ENCODE results near the gene BACE2. TPM values are rescaled to one million over a fixed set of nuclear protein-coding genes. Genes with fewer than 3 reads are reported as not detected.
"Not testable (repeated sequence)": the region's sequence is repeated elsewhere in the genome, so short reads cannot be mapped to it uniquely, and the experiment has no call there.

BACE2 gene
- total and polyA plus RNA-seq, 7 donors, result 5.3 to 16.0 (median 7.2) TPM

- 68 to 76% (median 75%) methylated on average over 1 of the region's 1 CpG for WGBS, 3 donors
- no peak for TF ChIP-seq CTCF (IDR thresholded peaks at IDR 0.05)
- H3K36me3 ChIP-seq (ENCODE audit: insufficient read depth in 1 of 2, low read depth in 1 of 2), result no peaks in the 10 kb centered on the region
- peaks cover 14% of the 10 kb centered on the region for H3K9me3 ChIP-seq
- H3K27me3 ChIP-seq (ENCODE audit: insufficient read depth in 3 of 3, low read length in 2 of 3), result peaks cover 0 to 2% (median 0%) of the 10 kb centered on the region in 3 donors
- H3K27ac ChIP-seq, result no peak overlapping the region
- intact Hi-C loops (cut with DNase I), result no loop called here
- ATAC-seq, result no peak
- DNase-seq, result no peak
- H3K4me3 ChIP-seq, result no peak overlapping the region
- H3K4me1 ChIP-seq, result no peaks in the 10 kb centered on the region
These were observed 135.0 kb downstream of the BACE2 start for GRCh38 chr21:41302976-41303375.

GRCh38 chr21:41304068-41304720 lies 136.2 kb downstream of the BACE2 start:
- WGBS, 3 donors, result 94 to 95% (median 95%) methylated on average over 36 to 40 of the region's 40 CpGs
- no peak for ATAC-seq
- no peak for TF ChIP-seq CTCF (IDR thresholded peaks at IDR 0.05)

GRCh38 chr21:41307219-41307618 lies 139.3 kb downstream of the BACE2 start:
- Histone ChIP-seq H3K27me3 (ENCODE audit: insufficient read depth in 3 of 3, low read length in 2 of 3) (peaks cover 0 to 2% (median 0%) of the 10 kb centered on the region in 3 donors), H3K4me1 (no peaks in the 10 kb centered on the region), H3K9me3 (peaks cover 6% of the 10 kb centered on the region), H3K36me3 (ENCODE audit: insufficient read depth in 1 of 2, low read depth in 1 of 2) (no peaks in the 10 kb centered on the region), H3K27ac (no peak overlapping the region), H3K4me3 (no peak overlapping the region)
- DNase-seq (no peak), ATAC-seq (no peak)
- intact Hi-C loops (cut with DNase I), result no loop called here
- TF ChIP-seq CTCF (IDR thresholded peaks at IDR 0.05), result no peak

More at GRCh38 chr21:41304068-41304720, 136.2 kb downstream of the BACE2 start:
- no peak overlapping the region for H3K4me3 ChIP-seq
- peaks cover 0 to 2% (median 0%) of the 10 kb centered on the region in 3 donors for H3K27me3 ChIP-seq (ENCODE audit: insufficient read depth in 3 of 3, low read length in 2 of 3)
- DNase-seq, result no peak
- H3K4me1 ChIP-seq, result no peaks in the 10 kb centered on the region
- H3K27ac ChIP-seq, result no peak overlapping the region
- peaks cover 14% of the 10 kb centered on the region for H3K9me3 ChIP-seq
- no peaks in the 10 kb centered on the region for H3K36me3 ChIP-seq (ENCODE audit: insufficient read depth in 1 of 2, low read depth in 1 of 2)
- intact Hi-C loops (cut with DNase I), result no loop called here

GRCh38 chr21:41313285-41314164 lies 145.6 kb downstream of the BACE2 start:
- H3K4me1 ChIP-seq; H3K9me3 ChIP-seq; DNase-seq; ATAC-seq; H3K4me3 ChIP-seq; intact Hi-C loops (cut with DNase I); H3K36me3 ChIP-seq (ENCODE audit: insufficient read depth in 1 of 2, low read depth in 1 of 2); H3K27ac ChIP-seq: not testable (repeated sequence)
- WGBS, 3 donors, result 93 to 96% (median 95%) methylated on average over 4 to 5 of the region's 8 CpGs
- peaks cover 0 to 32% (median 6%) of the 10 kb centered on the region in 3 donors for H3K27me3 ChIP-seq (ENCODE audit: insufficient read depth in 3 of 3, low read length in 2 of 3)

GRCh38 chr21:41315726-41316125 lies 147.8 kb downstream of the BACE2 start:
- no peaks in the 10 kb centered on the region for H3K36me3 ChIP-seq (ENCODE audit: insufficient read depth in 1 of 2, low read depth in 1 of 2)
- H3K4me1 ChIP-seq, result no peaks in the 10 kb centered on the region
- WGBS, 3 donors, result 86 to 93% (median 89%) methylated on average over 6 of the region's 6 CpGs
- no peak overlapping the region for H3K27ac ChIP-seq
- peaks cover 0 to 38% (median 11%) of the 10 kb centered on the region in 3 donors for H3K27me3 ChIP-seq (ENCODE audit: insufficient read depth in 3 of 3, low read length in 2 of 3)
- no peak for DNase-seq
- H3K4me3 ChIP-seq, result no peak overlapping the region
- H3K9me3 ChIP-seq, result no peaks in the 10 kb centered on the region
- no peak for ATAC-seq
- intact Hi-C loops (cut with DNase I), result no loop called here
- TF ChIP-seq CTCF (IDR thresholded peaks at IDR 0.05), result no peak

Data from psoas muscle (tissue), 8 donors.